Omental fat pad (tissue), 4 donors: ENCODE measurements around the gene JAZF1. TPM values are rescaled to one million over a fixed set of nuclear protein-coding genes. Genes with fewer than 3 reads are reported as not detected.
"Not testable (repeated sequence)": the region's sequence is repeated elsewhere in the genome, so short reads cannot be mapped to it uniquely, and the experiment has no call there.

Source experiments
- ATAC-seq: fragments of 150-250 bp; one replicate; pipeline ENCODE4 v1.9.1; 2016; ENCODE audit warnings: mild to moderate bottlenecking, moderate library complexity; ENCODE audit not compliant: low FRiP score
- DNase-seq: peaks from one replicate; pipeline ENCODE4 v3.0.0-alpha.2; 2019; ENCODE audit warnings: low spot score
- total RNA-seq, 4 donors: library from RNA; depleted of rRNA; stranded (reverse); fragments of >200 nt; gene quantifications; one replicate each; pipeline ENCODE4 v1.1.0, GENCODE V29; 2016
- TF ChIP-seq, protein P1 (sequence below), 3 donors: fragments of 450-650 bp; IDR thresholded peaks; one replicate each; pipeline ENCODE4 v1.5.1; 2016 to 2017; ENCODE audit warnings: antibody characterized with exemption in 3 of 3, mild to moderate bottlenecking in 3 of 3, moderate library complexity in 2 of 3

Gene JAZF1
- total RNA-seq, 4 donors from 2014 or later: 12.1 to 15.3 (median 12.8) TPM

DNA sequence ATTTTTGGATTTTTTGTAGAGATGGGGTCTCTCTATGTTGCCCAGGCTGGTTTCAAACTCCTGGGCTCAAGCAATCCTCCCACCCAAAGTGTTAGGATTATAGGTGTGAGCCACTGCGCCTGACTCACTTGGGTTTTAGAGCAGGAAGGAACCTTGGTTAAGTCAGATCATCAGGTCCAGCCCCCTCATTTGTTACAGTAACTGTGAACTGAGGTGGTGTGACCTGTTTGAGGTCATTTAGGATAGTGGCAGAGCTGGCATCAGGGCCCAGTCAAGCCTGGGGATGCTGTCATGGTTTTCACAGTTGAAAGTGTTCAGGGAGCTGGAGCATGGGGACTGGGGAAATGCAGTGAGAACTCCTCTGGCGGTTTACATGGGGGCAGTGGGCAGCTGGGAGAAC is 281.0 kb downstream of the JAZF1 start:
- TF ChIP-seq, protein P1, sequence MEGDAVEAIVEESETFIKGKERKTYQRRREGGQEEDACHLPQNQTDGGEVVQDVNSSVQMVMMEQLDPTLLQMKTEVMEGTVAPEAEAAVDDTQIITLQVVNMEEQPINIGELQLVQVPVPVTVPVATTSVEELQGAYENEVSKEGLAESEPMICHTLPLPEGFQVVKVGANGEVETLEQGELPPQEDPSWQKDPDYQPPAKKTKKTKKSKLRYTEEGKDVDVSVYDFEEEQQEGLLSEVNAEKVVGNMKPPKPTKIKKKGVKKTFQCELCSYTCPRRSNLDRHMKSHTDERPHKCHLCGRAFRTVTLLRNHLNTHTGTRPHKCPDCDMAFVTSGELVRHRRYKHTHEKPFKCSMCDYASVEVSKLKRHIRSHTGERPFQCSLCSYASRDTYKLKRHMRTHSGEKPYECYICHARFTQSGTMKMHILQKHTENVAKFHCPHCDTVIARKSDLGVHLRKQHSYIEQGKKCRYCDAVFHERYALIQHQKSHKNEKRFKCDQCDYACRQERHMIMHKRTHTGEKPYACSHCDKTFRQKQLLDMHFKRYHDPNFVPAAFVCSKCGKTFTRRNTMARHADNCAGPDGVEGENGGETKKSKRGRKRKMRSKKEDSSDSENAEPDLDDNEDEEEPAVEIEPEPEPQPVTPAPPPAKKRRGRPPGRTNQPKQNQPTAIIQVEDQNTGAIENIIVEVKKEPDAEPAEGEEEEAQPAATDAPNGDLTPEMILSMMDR (IDR thresholded peaks at IDR 0.05): no peak

DNA sequence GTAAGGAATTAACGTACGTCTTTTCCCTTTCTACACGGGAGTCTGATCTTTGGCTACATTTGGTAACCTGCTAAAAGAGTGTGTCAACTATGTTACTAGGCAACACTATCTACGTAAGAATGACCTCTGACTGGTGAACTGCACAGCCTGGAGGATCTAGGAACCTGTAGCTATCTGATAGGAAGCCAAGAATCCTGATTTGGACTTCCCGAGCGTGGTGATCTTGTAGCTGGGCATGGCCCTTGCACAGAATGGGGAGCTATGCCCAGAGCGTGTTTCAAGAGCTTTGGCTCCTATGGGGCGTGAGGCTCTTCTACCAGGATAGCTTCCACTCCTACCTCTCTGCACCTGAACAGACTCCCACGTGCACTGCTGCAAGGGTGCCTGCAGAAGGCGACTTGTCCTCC is 283.2 kb downstream of the JAZF1 start:
- DNase-seq: no peak
- ATAC-seq: no peak
- TF ChIP-seq, protein P1 (IDR thresholded peaks at IDR 0.05): no peak

More for the DNA sequence above, 281.0 kb downstream of the JAZF1 start:
- ATAC-seq (no peak), DNase-seq (no peak)

DNA sequence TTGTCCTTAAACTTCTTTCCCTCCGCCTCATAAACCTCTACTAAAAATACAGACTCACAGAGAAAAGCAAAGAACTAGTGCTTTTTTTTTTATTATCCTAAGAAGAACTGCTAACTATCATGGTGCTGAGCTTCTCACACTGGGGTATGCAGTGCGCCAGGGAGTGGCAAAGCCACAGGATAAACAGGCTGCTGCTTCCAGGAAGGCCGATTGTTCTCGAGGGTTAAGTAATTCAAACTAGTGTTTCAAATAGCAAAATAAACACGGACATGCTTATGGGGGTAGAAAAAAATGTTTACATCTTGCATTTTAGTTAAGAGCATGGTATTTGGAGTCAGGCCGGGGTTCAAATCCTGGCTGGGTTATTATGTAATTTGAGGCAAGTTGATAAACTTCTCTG is 283.6 kb downstream of the JAZF1 start:
- ATAC-seq: no peak
- DNase-seq: no peak
- TF ChIP-seq, protein P1 (IDR thresholded peaks at IDR 0.05): no peak

DNA sequence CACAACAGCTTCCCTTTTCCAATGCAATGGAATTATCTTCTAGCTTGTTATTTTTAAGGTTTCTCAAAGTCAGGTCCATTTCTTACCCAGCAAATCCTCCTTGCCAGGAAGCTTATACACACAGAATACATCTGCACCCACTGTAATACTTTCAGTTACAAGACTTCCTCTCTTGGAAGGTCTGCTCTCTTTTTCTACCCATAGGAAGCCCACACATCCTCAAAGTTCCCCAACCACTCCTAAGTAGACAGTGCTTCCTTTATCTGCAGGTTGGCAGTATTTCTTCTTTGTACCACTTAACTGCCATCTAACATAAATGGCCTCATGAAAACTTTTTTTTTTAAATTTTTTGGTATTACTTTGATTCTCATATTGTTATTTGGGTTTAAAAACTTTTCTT is 285.0 kb downstream of the JAZF1 start:
- no peak for DNase-seq
- TF ChIP-seq, protein P1 (IDR thresholded peaks at IDR 0.05): no peak
- ATAC-seq: no peak

DNA sequence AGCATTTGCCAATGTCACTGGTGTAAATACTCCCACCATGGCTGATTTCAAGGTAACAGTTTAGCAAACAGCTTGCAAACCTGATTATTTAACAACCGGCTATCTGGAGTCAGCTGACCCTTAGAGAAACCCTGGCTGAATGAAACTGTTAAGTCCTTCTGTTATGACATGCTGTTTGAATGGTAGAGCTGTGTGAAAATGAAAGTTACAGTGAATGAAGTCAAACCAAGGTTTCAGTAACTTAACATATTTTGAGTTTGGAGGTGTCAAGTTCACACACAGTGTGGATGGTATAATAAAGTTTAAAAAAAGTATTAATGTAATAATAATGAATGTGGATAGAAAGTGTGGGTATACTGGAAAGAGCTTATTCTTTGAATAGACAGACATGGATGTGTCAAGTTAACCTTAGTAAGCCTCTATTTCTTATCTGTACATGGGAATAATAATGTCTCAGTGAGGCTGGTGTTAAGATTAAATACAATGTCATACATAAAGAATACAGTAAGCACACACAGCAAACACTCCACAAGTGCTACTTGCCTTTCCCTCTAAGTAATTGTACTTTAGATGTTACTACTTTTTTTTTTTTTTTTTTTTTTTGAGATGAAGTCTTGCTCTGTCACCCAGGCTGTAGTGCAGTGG is 290.3 kb downstream of the JAZF1 start:
- ATAC-seq: no peak
- no peak for DNase-seq
- TF ChIP-seq, protein P1 (IDR thresholded peaks at IDR 0.05): no peak

DNA sequence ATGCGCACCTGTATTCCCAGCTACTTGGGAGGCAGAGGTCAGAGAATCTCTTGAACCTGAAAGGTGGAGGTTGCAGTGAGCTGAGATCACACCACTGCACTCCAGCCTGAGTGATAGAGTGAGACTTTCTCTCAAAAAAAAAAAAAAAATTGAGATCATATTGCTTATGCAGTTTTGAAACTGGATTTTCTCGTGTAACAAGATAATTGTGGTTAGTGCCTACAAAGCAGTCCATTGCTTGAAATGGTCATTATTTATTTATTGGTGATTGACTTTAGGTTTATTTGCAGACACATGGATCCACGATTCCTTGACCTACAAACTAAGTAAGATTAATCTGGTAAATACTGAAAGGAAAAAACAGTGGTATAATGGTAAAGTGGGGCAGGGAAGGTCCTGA is 290.8 kb downstream of the JAZF1 start:
- DNase-seq: no peak
- TF ChIP-seq, protein P1 (IDR thresholded peaks at IDR 0.05): no peak

DNA sequence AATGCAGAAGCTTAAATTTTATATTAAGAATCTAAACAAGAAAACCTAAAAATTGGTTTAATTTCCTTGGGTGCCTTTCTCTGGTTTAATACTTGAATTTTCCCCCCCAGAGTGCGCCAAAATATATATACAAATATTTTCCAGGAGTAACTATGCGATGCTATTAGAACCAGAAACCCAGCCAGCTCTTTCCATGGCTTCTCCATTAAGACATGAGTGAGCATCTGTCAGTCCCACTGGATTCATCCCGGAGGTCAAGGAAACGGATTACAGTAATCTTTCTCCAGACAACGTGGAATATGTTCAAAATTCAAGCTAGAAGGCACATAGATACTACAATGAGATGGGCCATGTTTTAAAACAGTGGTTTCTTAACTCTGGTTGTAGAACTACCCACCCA is 291.9 kb downstream of the JAZF1 start:
- TF ChIP-seq, protein P1 (IDR thresholded peaks at IDR 0.05): no peak
- ATAC-seq (no peak), DNase-seq (no peak)

More for the DNA sequence above, 290.8 kb downstream of the JAZF1 start:
- no peak for ATAC-seq

DNA sequence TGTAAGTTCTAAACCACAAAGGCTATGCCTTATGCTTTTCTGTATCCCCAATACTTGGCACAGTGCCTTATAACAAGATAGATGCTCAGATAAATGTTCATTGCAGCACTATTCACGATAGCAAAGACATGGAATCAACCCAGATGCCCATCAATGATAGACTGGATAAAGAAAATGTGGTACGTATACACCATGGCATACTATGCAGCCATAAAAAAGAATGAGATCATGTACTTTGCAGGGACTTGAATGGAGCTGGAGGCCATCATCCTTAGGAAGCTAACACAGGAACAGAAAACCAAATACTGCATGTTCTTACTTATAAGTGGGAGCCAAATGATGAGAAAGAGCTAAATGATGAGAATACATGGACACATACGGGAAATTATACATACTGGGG is 293.9 kb downstream of the JAZF1 start:
- not testable (repeated sequence) for ATAC-seq

More for the DNA sequence above, 293.9 kb downstream of the JAZF1 start:
- DNase-seq: not testable (repeated sequence)
